GM12872 (cell line): ENCODE data around the gene ERC2.

Experiments
- TF ChIP-seq, protein P1 (sequence below): IDR thresholded peaks from 3 replicates; pipeline ENCODE4 v1.5.1; 2011; ENCODE audit warnings: low read depth, mild to moderate bottlenecking, low read length, moderate library complexity; ENCODE audit not compliant: insufficient read depth

ERC2 gene

DNA sequence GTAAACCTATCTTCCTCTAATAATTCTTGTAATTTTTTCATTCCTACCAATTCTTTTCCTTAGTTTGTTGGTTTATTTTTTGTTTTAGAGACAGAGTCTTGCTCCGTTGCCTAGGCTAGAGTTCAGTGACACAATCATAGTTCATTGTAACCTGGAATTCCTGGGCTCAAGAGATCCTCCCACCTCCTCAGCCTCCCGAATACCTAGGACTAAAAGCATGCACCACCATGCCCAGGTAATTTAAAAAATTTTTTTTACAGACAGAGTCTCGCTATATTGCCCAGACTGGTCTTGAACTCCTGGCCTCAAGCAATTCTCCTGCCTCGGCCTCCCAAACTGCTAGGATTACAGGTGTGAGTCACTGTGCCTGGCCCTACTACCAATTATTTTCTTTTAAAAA is 220.2 kb downstream of the ERC2 start:
- TF ChIP-seq, protein P1, sequence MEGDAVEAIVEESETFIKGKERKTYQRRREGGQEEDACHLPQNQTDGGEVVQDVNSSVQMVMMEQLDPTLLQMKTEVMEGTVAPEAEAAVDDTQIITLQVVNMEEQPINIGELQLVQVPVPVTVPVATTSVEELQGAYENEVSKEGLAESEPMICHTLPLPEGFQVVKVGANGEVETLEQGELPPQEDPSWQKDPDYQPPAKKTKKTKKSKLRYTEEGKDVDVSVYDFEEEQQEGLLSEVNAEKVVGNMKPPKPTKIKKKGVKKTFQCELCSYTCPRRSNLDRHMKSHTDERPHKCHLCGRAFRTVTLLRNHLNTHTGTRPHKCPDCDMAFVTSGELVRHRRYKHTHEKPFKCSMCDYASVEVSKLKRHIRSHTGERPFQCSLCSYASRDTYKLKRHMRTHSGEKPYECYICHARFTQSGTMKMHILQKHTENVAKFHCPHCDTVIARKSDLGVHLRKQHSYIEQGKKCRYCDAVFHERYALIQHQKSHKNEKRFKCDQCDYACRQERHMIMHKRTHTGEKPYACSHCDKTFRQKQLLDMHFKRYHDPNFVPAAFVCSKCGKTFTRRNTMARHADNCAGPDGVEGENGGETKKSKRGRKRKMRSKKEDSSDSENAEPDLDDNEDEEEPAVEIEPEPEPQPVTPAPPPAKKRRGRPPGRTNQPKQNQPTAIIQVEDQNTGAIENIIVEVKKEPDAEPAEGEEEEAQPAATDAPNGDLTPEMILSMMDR, result no peak

DNA sequence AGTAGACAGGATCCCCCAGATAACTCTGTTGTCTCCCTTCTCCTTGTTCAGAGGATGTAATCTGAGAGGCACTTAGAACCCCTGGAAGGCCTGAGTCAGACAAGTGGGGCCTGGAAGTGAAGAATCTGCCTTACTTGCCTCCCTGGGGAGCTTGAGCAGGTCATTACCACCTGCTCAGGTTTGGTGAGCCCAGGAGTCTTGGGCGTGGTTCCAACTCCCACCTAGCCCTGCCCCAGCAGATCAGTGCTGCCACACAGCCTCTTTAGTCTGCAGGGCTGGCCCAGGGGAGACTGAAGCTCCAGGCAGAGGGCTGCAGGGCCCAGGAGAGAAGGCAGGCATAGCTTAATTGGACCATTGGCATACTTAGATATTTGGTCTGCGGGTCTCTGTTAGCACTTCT is 230.0 kb downstream of the ERC2 start:
- TF ChIP-seq, protein P1, result no peak

DNA sequence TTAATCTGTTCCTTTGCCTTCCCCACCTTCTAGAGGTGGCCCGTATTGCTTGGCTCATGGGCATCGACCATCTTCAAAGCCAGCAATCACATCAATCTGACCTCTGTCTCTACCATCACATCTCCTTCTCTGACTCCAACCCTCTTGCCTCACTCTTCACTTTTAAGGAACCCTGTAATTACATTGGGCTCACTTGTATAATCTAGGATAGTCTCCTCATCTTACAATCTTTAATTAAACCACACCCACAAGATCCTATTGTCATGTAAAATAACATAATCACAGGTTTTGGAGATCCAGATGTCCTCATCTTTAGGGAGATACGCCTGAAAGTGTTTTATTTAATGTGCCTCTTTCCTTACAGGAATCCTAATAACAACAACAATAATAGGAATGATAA is 234.5 kb downstream of the ERC2 start:
- TF ChIP-seq, protein P1, result no peak

DNA sequence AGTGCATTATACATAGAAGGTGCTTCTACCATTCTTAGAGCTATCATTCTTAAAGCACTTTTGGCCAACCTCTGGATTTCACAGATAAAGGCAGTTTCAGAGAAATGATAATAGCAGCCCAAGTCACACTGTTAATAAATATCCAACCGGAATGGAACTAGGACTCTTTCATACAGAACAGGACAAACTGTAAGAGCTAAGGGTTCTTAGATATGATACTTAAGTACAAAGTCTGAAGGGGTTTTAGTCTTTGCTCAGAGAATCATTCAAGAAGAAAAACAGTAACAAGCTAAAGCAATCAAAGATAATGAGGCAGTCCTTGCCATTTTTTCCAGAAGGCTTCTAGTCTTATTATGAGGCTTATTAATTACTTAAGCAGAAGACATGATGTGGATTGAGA is 239.0 kb downstream of the ERC2 start:
- TF ChIP-seq, protein P1, result no peak

DNA sequence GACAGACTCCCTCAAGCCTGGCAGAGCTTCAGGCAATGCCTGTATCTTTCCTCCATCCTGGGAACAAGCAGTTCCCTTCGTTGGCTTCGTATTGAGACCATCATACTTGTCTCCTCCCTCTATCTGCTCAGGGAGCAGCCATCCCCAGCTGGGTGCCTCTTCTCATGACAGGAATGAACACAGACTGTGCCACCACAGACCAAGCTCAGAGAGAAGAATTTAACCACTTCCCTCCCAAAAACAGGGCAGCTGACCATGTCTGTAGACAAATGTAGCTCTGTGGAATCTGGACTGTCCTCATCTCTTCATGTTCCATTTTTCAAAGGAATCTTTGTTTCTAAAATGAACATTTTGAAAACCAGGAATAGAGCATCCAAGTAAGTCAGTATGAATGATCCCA is 245.4 kb downstream of the ERC2 start:
- TF ChIP-seq, protein P1, result no peak

DNA sequence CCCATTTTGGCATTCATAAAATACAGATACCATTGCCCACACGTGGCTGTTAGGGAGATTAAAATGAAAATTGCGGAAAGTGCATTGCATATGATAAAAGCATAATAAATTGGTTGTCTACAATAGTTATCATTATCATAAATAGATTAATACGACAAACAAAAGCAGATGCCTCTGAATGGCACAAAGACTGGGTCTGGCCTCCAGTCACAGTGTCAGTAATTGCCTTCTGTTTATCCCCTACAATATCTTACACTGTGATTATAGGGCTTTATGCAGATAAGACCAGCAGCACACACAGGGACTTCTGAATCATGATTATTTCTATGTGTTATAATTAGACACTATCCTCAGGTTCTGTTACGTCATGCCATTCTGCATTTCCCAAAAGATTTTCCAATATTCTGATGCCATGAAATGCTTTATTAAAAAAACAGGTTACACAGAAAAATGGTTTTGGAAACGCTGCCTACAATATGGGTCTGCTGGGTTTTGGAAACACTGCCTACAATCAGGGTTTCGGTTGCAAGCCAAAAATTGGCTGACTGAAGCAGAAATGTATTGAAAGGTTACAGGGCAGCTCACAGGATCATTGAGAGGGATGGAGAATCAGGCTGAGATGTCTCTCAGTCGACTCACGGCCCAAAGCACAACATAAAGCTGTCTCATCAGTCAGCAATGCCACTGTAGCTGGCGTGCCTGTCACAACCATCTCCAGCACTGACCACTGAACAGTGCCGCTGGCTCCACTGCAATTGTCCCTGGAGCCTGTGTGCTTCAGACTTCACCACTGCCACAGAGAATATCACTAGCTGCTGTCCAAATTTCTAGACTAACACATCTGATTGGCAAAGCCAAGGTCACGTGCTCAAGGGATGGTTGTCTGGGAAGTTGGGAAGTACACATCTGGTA is 248.1 kb downstream of the ERC2 start:
- TF ChIP-seq, protein P1, result no peak

DNA sequence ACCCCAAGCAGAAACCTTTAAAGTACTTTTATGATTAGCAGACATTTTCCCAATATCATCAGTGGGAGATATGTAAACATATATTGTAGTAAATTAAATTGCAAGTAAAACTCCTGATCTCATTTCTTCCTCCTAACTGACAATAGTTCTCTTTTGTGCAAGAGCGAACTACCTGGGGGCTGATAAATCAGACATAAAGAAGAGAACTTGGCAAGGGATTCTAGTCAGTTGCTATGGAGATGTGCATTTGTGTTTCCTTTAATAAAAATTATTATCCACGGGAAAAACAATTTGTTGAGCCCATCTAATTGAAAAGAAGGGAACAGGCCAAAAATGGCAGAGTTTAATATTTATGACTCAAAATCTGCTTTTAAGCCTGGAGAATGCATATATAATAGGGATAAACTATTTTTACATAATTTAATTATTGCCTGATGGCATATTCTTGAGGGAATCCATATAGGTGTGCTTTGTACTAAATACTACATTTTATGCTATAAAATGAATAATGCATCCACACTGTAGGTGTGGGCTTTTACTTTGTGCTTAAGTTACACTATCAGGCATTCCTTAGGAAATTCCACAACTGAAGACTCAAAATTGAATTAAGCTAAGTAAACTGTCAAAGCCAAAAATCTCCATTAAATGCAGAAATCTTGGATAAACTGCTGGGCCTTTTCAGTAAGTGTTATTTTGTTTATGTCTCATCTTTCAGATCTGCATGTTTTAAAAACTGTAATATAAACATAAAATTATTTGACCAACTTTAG is 258.1 kb downstream of the ERC2 start:
- TF ChIP-seq, protein P1, result no peak
